ENCODE data around the gene RAB44. TPM values are rescaled to one million over a fixed set of nuclear protein-coding genes. Genes with fewer than 3 reads are reported as not detected.

Gene RAB44
- total RNA-seq, 1 donor from 2014 or later, result not detected

DNA sequence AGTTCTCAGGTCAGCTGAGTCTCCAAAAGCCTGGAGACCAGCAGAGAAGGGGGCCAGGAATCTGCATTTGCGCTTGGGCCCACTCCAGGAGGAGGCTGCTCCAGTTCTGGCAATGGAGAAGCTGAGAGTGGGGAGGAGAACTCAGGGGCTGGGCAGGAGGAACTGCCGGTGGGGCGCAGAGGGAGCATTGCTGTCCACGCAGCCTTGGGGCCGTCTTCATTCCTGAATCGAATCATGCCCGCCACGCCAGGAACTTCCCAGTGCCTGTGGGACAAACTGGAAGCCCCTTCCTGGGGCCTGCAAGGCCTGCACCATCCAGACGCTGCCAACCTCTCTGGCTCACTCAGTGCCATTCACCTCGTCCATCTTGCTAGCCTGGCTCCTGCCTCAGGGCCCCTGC, 16.9 kb downstream of the RAB44 start:
- Mint-ChIP-seq H3K4me3 (no peak overlapping the region), H3K27me3 (no peaks in the 10 kb centered on the region), H3K36me3 (no peaks in the 10 kb centered on the region), H3K4me1 (ENCODE audit: unreplicated experiment) (no peaks in the 10 kb centered on the region), H3K27ac (no peak overlapping the region), H3K9me3 (no peaks in the 10 kb centered on the region)
- TF ChIP-seq, protein P1, sequence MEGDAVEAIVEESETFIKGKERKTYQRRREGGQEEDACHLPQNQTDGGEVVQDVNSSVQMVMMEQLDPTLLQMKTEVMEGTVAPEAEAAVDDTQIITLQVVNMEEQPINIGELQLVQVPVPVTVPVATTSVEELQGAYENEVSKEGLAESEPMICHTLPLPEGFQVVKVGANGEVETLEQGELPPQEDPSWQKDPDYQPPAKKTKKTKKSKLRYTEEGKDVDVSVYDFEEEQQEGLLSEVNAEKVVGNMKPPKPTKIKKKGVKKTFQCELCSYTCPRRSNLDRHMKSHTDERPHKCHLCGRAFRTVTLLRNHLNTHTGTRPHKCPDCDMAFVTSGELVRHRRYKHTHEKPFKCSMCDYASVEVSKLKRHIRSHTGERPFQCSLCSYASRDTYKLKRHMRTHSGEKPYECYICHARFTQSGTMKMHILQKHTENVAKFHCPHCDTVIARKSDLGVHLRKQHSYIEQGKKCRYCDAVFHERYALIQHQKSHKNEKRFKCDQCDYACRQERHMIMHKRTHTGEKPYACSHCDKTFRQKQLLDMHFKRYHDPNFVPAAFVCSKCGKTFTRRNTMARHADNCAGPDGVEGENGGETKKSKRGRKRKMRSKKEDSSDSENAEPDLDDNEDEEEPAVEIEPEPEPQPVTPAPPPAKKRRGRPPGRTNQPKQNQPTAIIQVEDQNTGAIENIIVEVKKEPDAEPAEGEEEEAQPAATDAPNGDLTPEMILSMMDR (conservative IDR thresholded peaks at IDR 0.05), result no peak
- DNase-seq (ENCODE audit: extremely low spot score, unreplicated experiment), result no peak

DNA sequence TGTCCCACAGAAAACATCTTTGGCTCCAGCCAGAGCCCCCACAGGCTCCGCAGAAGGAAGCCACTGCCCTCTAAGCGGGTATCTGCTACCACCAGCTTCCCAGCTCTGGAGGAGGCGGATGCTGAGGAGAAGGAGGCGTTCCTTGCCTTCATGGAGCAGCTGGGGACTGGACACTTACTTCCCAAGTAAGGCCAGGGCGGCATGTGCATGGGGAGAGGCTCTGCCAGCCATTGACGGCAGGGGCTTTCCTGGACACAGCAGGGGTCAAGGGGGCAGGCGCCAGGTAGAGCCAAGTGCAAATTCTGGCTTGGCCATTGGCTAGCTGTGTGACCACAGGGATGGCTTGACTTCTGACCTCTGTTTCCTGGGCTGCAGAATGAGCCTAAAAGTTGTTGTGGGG, 17.8 kb downstream of the RAB44 start:
- TF ChIP-seq, protein P1 (conservative IDR thresholded peaks at IDR 0.05), result no peak
- H3K4me1 Mint-ChIP-seq (ENCODE audit: unreplicated experiment), result no peaks in the 10 kb centered on the region
- H3K4me3 Mint-ChIP-seq, result no peak overlapping the region
- H3K36me3 Mint-ChIP-seq, result no peaks in the 10 kb centered on the region
- no peaks in the 10 kb centered on the region for H3K27me3 Mint-ChIP-seq
- H3K27ac Mint-ChIP-seq, result no peak overlapping the region
- H3K9me3 Mint-ChIP-seq, result no peaks in the 10 kb centered on the region
- no peak for DNase-seq (ENCODE audit: extremely low spot score, unreplicated experiment)

DNA sequence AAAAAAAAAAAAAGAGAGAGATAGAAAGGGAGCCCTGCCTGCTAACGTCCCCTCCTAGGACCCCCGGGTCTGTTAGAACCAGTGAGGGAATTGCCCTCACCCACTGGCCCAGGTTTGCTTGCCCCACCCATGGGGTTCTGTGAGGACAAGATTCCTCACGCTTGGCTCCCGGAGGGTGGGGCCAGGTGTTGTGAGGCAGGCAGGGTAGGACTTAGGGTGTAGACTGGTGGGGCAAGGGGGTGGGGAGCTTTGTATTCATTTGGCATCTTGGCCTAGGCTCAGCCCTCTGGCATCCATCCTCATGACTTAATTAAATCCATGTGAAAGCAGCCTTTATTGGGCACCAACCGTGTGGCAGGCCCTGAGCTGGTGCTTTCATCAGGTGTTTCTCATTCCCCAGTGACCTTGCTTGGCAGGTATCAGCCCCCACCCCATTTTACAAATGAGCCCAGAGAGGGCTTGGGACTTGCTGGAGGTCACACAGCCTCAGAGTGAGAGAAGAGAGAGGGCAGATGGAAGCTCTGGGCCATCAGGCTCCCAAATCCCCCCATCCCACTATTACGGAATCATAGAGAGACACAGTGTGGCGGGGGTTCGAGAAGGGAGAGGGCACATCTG, 19.0 kb downstream of the RAB44 start:
- Mint-ChIP-seq H3K9me3 (no peaks in the 10 kb centered on the region), H3K36me3 (no peaks in the 10 kb centered on the region), H3K27me3 (no peaks in the 10 kb centered on the region), H3K4me1 (ENCODE audit: unreplicated experiment) (peaks cover 3% of the 10 kb centered on the region), H3K4me3 (no peak overlapping the region), H3K27ac (no peak overlapping the region)
- TF ChIP-seq, protein P1 (conservative IDR thresholded peaks at IDR 0.05), result no peak
- DNase-seq (ENCODE audit: extremely low spot score, unreplicated experiment), result no peak

DNA sequence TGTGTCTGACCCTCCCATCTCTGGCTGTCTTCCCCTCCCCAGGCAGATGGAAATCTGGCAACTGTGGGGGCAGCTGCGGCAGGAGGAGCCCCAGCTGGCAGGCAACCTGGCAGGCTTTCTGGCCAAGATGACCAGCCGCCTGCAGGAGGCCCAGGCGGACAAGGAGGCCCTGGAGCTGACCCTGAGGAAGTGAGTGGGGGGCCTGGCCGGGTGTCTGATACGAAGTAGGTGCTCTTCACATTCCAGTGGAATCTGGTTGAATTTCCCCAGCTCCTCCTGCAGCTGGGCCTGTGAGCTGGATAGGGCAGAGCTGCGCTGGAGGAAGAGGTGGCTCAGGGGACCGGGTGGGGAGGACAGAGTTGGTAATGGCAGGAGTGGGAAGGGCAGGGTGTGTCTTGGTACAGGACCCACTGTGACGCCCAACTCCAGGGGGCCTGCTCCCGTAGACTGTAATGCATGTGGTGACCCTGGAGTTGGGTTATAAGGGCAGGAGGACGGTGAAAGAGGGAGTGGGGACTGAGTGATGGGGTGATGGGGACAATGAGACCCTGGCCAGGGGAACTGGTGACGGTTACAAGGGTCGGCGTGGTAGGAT, 19.7 kb downstream of the RAB44 start:
- no peaks in the 10 kb centered on the region for H3K9me3 Mint-ChIP-seq
- H3K36me3 Mint-ChIP-seq, result no peaks in the 10 kb centered on the region
- DNase-seq (ENCODE audit: extremely low spot score, unreplicated experiment), result no peak
- H3K4me1 Mint-ChIP-seq (ENCODE audit: unreplicated experiment), result peaks cover 3% of the 10 kb centered on the region
- TF ChIP-seq, protein P1 (conservative IDR thresholded peaks at IDR 0.05), result no peak
- H3K27me3 Mint-ChIP-seq, result no peaks in the 10 kb centered on the region
- H3K4me3 Mint-ChIP-seq, result no peak overlapping the region
- H3K27ac Mint-ChIP-seq, result no peak overlapping the region

DNA sequence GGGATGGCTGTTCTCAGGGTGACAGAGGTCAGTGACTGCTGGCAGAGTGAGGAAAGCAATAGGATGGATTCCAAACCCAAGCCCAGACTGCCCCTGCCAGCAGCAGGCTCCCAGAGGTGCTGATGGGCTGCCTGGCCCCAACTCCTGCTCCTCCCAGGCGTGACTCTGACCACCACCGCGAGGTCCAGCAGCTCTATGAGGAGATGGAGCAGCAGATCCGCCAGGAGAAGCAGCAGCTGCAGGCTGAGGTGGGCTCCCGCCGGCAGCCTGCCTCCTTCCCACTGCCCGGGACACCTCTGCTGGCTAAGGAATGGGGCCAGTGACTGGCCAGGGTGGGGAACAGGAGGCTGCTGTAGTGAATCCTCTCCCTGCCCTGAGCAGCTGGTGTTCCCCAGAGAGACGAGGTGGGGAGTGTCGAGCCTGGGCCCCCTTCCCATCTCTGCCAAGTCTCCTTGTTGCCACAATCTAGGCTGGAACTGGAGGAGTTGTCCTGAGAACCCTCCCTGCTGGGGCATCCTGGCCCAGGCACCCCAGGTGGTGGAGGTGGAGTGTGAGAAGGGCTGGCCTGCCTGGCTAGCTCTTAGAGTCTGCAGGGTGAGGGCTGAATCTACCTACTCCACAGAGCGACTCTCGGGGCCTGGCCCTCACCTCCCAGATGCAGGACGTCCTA, 20.4 kb downstream of the RAB44 start:
- DNase-seq (ENCODE audit: extremely low spot score, unreplicated experiment), result no peak
- TF ChIP-seq, protein P1 (conservative IDR thresholded peaks at IDR 0.05), result no peak
- Mint-ChIP-seq H3K27ac (no peak overlapping the region), H3K27me3 (no peaks in the 10 kb centered on the region), H3K9me3 (no peaks in the 10 kb centered on the region), H3K36me3 (no peaks in the 10 kb centered on the region), H3K4me1 (ENCODE audit: unreplicated experiment) (peaks cover 3% of the 10 kb centered on the region), H3K4me3 (no peak overlapping the region)

Measured in type B pancreatic cell (in vitro differentiated cells).